K562 (cell line): ENCODE measurements around the gene ADAM22. TPM values are rescaled to one million over a fixed set of nuclear protein-coding genes. Genes with fewer than 3 reads are reported as not detected.

Experiments
- ARNT ChIP-seq, 2 experiments: fragments of 450-650 bp; IDR thresholded peaks; 2 replicates each; pipeline ENCODE4 v1.6.1; 2016; ENCODE audit warnings: mild to moderate bottlenecking in 1 of 2
- BACH1 ChIP-seq: fragments of 200-800 bp; sonication (Bioruptor generic); IDR thresholded peaks from 2 replicates; pipeline ENCODE4 v1.6.1; 2016; ENCODE audit warnings: missing genetic modification characterization, missing compliant biosample characterization
- CBFB ChIP-seq: sonication (generic); formaldehyde crosslinking; IDR thresholded peaks from 2 replicates; pipeline ENCODE4 v1.4.0; 2020; ENCODE audit warnings: mild to moderate bottlenecking, missing genetic modification reagents
- CHCHD3 ChIP-seq: fragments of 250-450 bp; sonication (Bioruptor Pico); IDR thresholded peaks from 2 replicates; pipeline ENCODE4 v2.1.2; 2022; ENCODE audit warnings: mild to moderate bottlenecking
- CSDE1 ChIP-seq, 2 experiments: fragments of 450-650 bp; IDR thresholded peaks; 2 replicates each; pipeline ENCODE4 v1.6.1; 2016; ENCODE audit warnings: mild to moderate bottlenecking in 1 of 2
- ELF2 ChIP-seq: fragments of 250-450 bp; sonication (Bioruptor Pico); IDR thresholded peaks from 2 replicates; pipeline ENCODE4 v1.5.0; 2021; ENCODE audit warnings: mild to moderate bottlenecking
- MAFK ChIP-seq: IDR thresholded peaks from 2 replicates; pipeline ENCODE4 v1.6.1; 2011; ENCODE audit warnings: low read length, improper control_type of control experiment
- MYBL2 ChIP-seq, 2 experiments: fragments of 450-650 bp in 1 of 2; sonication (generic) in 1 of 2; formaldehyde crosslinking in 1 of 2; IDR thresholded peaks; 2 replicates each; pipeline versions ENCODE4 v1.6.1 to v1.8.1; 2017 to 2022; ENCODE audit warnings: borderline replicate concordance in 1 of 2, inconsistent platforms in 1 of 2, low read depth in 1 of 2, mild to moderate bottlenecking in 1 of 2, missing genetic modification reagents in 1 of 2, moderate library complexity in 1 of 2
- NR3C1 ChIP-seq: sonication (generic); formaldehyde crosslinking; IDR thresholded peaks from 2 replicates; pipeline ENCODE4 v1.8.1; 2022; ENCODE audit warnings: missing genetic modification reagents
- RBM17 ChIP-seq: fragments of 200-400 bp; formaldehyde crosslinking; IDR thresholded peaks from 2 replicates; pipeline ENCODE4 v1.6.1; 2017; ENCODE audit warnings: low read depth, mild to moderate bottlenecking, low read length, borderline replicate concordance
- RBM22 ChIP-seq: fragments of 200-400 bp; formaldehyde crosslinking; IDR thresholded peaks from 2 replicates; pipeline ENCODE4 v1.6.1; 2018; ENCODE audit warnings: low read length, low read depth; ENCODE audit not compliant: poor library complexity, severe bottlenecking
- RFX1 ChIP-seq: fragments of 450-650 bp; IDR thresholded peaks from 2 replicates; pipeline ENCODE4 v1.6.1; 2016; ENCODE audit warnings: mild to moderate bottlenecking, moderate library complexity
- SMARCE1 ChIP-seq: fragments of 450-650 bp; IDR thresholded peaks from 2 replicates; pipeline ENCODE4 v1.7.1; 2016; ENCODE audit warnings: mild to moderate bottlenecking
- TAF15 ChIP-seq: fragments of 200-400 bp; formaldehyde crosslinking; IDR thresholded peaks from 2 replicates; pipeline ENCODE4 v1.6.1; 2017; ENCODE audit warnings: mild to moderate bottlenecking, low read depth, low read length, moderate library complexity
- TBP ChIP-seq: optimal IDR thresholded peaks from 2 replicates; pipeline ENCODE3; 2011; ENCODE audit warnings: low read depth, low read length, improper control_type of control experiment
- TGIF2 ChIP-seq: sonication (generic); formaldehyde crosslinking; IDR thresholded peaks from 2 replicates; pipeline ENCODE4 v1.8.1; 2022; ENCODE audit warnings: mild to moderate bottlenecking, missing genetic modification reagents, moderate library complexity
- ZBTB11 ChIP-seq, 3 experiments: fragments of 200-800 bp in 1 of 3; fragments of 250-450 bp in 1 of 3; fragments of 450-650 bp in 1 of 3; sonication (Bioruptor Pico) in 1 of 3; sonication (Bioruptor generic) in 1 of 3; formaldehyde crosslinking in 1 of 3; IDR thresholded peaks; 2 replicates each; pipeline versions ENCODE4 v1.6.1 to v1.8.0; 2016 to 2022; ENCODE audit warnings: mild to moderate bottlenecking in 2 of 3, missing genetic modification characterization in 2 of 3, missing compliant biosample characterization in 1 of 3, moderate library complexity in 1 of 3
- ZBTB7A ChIP-seq: IDR thresholded peaks from 2 replicates; pipeline ENCODE4 v1.6.1; 2011; ENCODE audit warnings: low read depth, mild to moderate bottlenecking, low read length, moderate library complexity, borderline replicate concordance; ENCODE audit not compliant: control insufficient read depth
- ZNF76 ChIP-seq: fragments of 250-450 bp; sonication (Bioruptor Pico); IDR thresholded peaks from 2 replicates; pipeline ENCODE4 v1.4.0; 2020; ENCODE audit warnings: mild to moderate bottlenecking, moderate library complexity, borderline replicate concordance
- polyA plus RNA-seq, 8 experiments: library from polyadenylated mRNA; depleted of rRNA in 4 of 8; stranded (reverse) in 5 of 8; unstranded in 3 of 8; fragments of >200 nt; fragmentation: Nextera tagmentation in 2 of 8; fragmentation: Illumina TruSeq in 1 of 8; extraction: Ambion mirVana in 2 of 8; extraction: Trizol in 1 of 8; gene quantifications; 2 replicates each; pipeline versions ENCODE4 v1.2.1 to v1.2.3, GENCODE V29; 2011 to 2014; ENCODE audit warnings: inconsistent platforms in 1 of 8, missing spikeins in 1 of 8
- total RNA-seq, 7 experiments: library from RNA; depleted of rRNA in 6 of 7; stranded (reverse); fragments of >200 nt in 6 of 7; fragmentation: Illumina TruSeq in 2 of 7; extraction: Trizol in 2 of 7; gene quantifications; 2 replicates each; pipeline versions ENCODE4 v1.2.1 to v1.2.3, GENCODE V29; 2011 to 2021; ENCODE audit warnings: low replicate concordance in 1 of 7
- TF ChIP-seq, protein P1 (sequence below): fragments of 250-450 bp; sonication (Bioruptor Pico); IDR thresholded peaks from 2 replicates; pipeline ENCODE4 v1.4.0; 2020; ENCODE audit warnings: mild to moderate bottlenecking, moderate library complexity, borderline replicate concordance

ADAM22 gene
- total and polyA plus RNA-seq, 9 of the 15 experiments (the other 6 are each of a cell fraction or from before 2014, with no cell fraction given) = 0.01 to 0.58 (median 0.18) TPM

DNA sequence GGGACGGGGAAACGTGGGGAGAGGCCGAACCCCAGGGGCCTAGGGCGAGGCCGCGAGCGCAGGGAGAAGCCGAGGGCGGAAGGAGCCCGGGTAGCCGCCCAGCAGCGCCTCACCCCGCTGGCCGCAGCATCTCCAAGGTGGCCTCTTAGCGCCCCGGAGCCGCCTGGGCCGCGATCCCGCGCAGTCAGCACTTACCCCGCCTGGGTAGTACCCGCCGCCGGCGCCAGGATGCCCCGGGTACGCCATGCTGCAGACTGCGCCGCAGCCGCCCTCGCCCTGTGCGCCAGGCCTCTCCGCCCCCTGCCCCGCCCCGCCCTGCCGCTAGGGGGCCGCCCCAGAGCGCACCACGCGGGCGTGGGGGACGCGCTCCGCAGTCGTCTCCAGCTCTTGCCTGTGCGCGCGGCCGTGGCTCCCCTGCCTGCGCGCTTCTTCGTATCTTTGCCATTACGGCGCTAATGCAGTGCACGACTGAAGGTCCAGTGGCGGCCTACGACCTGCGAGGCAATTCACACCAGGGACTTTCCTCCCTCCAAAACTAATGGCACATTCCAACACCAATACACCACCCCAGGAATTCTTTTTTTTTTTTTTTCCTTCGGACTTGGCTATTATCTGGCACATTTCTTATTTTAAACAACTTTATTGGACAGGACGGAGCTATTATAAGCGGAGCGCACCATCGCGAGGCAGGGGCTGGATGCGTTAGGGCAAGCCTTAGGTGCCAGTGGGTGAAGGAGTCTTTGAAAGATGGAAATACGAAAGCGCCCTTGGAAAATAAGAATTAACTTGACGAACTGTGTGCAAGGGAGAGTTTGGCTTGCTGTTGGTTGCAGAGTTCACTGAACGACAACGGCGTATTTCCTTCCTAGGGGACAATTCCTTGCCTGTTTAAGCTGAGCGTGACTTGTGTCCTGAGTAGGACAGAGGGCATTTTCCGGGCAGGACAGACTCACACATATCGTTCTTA lies 286.0 kb downstream of the ADAM22 start, which contains the start of gene SRI (continued):
- no peak for TF ChIP-seq BACH1 (tag)
- TF ChIP-seq TBP = peak; percentile 65
- no peak for TF ChIP-seq TAF15
- TF ChIP-seq ZBTB11 (CRISPR knock-in tag; IDR thresholded peaks at IDR 0.05) = no peak
- TF ChIP-seq TGIF2 (CRISPR knock-in tag) = no peak; the same call in 1 of the 2 replicates
- TF ChIP-seq ELF2 (CRISPR knock-in tag) = peak; percentile 95
- no peak for TF ChIP-seq RBM17
- TF ChIP-seq ZNF76 (CRISPR knock-in tag) = no peak
- no peak for TF ChIP-seq CBFB (CRISPR knock-in tag)
- TF ChIP-seq CSDE1 (IDR thresholded peaks at IDR 0.05) = no peak
- no peak; the same call in 1 of the 2 replicates for TF ChIP-seq MAFK
- no peak for TF ChIP-seq ARNT (IDR thresholded peaks at IDR 0.05)
- TF ChIP-seq NR3C1 (CRISPR knock-in tag) = no peak
- TF ChIP-seq ZBTB7A = peak; percentile 31; the same call in 1 of the 2 replicates
- TF ChIP-seq MYBL2 (IDR thresholded peaks at IDR 0.05; ENCODE audit: low read depth) = no peak
- TF ChIP-seq MYBL2 (CRISPR knock-in tag; IDR thresholded peaks at IDR 0.05; ENCODE audit: borderline replicate concordance) = no peak
- no peak for TF ChIP-seq SMARCE1
- TF ChIP-seq CHCHD3 = no peak
- no peak for TF ChIP-seq RFX1
- no peak for TF ChIP-seq RBM22
- TF ChIP-seq, protein P1, sequence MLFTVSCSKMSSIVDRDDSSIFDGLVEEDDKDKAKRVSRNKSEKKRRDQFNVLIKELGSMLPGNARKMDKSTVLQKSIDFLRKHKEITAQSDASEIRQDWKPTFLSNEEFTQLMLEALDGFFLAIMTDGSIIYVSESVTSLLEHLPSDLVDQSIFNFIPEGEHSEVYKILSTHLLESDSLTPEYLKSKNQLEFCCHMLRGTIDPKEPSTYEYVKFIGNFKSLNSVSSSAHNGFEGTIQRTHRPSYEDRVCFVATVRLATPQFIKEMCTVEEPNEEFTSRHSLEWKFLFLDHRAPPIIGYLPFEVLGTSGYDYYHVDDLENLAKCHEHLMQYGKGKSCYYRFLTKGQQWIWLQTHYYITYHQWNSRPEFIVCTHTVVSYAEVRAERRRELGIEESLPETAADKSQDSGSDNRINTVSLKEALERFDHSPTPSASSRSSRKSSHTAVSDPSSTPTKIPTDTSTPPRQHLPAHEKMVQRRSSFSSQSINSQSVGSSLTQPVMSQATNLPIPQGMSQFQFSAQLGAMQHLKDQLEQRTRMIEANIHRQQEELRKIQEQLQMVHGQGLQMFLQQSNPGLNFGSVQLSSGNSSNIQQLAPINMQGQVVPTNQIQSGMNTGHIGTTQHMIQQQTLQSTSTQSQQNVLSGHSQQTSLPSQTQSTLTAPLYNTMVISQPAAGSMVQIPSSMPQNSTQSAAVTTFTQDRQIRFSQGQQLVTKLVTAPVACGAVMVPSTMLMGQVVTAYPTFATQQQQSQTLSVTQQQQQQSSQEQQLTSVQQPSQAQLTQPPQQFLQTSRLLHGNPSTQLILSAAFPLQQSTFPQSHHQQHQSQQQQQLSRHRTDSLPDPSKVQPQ = no peak
